Measurements from ENCODE around the gene TUBB4A.

Gene TUBB4A

DNA sequence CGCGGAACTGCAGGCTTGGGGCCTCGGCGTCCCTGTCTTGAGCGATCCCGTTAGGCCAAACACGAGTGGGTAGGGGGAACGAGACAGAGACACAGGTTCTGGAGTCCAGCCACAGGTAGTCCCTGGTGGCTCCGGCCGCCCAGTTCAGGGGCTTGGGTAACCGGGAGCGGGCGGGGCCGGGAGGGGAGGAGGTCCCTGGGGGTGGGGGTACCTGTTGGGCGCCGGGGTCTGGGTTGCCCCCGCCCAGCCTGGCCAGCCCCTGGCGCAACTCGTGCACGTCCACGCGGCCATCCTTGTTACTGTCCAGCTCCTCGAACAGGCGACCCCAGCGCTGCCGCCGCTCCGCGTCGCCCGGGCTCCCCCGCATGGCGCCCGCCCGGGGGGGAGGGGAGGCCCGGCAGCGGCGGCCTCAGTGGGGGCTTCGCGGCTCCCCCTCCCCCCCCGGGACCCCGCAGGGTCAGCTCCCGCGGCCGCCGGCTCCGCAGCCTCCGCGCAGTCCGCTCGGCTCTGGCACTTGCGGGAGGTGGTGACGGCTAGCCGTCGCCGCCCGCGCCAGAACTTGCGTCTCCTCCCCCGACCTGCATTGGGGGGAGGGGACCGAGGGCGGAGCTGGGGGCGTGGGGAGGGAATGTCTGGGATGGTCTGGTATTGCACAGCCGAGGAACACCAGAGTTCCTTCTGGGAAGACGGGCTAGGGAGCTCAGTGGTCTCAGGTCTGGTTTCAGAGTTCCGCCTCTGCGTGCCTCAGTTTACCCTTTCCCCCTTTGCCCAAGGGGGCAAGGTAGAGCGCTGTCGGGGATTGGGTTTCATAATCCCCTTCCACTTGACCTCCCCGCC is 42.6 kb downstream of the TUBB4A start, which contains the start of gene SLC25A23:
SLC25A23 (minus strand) TSS at position 531 of the 837 bp plus-strand sequence; CDS start at position 367, 164 bp downstream.
- DNase-seq (ENCODE audit: insufficient read length, low spot score) (peak; percentile 72), FAIRE-seq (no peak)
- peak; percentile 36; the same call in 1 of the 2 replicates for TF ChIP-seq POLR2A (IDR thresholded peaks at IDR 0.05; ENCODE audit: low read depth, low read length)

DNA sequence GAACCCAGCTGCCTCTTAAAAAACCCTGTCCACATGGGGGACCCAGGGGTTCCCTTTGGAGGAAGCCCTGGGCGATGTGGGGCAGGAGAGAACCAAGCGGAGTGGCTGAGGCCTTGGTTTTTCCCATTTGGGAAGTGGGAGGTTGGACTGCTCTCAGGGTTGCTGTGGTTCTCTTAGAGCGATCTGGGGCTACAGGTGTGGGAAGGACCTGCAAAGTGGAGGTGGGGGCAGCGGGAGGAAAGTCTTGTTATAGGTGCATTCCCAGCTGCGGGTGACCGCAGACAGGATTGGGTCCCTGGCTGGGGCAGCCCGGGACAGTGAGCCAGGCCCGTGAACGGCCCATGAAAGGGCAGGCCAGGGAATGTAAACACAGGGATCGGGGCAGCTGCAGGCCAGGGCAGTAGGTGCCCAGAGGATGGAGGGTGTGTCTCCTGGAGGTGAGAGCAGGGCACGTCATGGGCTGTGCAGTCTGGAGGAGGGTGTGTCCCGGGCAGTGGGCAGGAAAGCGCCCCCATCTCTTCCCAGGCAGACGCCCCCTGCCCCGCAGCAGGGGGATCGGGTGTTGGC is 43.3 kb downstream of the TUBB4A start:
- DNase-seq (ENCODE audit: insufficient read length, low spot score) (no peak), FAIRE-seq (no peak)
- TF ChIP-seq POLR2A (IDR thresholded peaks at IDR 0.05; ENCODE audit: low read depth, low read length): no peak

DNA sequence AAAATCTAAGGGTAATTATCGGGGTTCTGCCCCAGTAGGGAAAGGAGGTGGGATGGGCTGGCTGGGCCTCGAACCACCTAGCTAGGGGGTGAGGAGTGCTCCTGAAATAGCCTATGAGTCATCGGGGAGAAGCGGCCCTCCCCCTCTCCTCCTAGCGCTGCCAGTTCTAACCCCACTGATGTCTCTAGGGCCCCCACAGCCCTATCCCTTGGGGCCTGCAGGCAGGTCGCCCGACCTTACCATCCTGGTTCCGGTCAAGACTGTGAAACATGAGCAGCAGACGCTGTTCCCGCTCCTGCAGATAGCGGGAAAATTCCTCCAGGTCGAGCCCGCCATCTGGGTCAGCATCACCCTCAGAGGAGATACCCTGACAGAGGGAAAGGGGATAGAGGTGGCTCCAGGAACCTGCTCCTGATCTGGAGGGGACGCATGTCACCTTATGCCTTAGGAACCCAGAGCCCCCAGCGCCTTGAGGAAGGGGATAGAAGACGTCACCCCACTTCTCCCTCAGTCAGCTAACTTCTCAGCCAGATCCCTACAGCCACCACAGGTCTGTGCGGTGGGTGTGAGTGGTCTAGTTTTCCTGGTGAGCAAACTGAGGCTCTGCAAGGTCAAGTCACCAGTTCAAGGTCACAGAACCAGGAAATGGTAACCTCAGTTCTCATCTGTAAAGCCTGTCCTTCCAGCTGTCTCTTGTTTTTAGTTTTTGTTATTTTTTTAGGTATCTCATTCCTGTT is 44.0 kb downstream of the TUBB4A start:
- no peak for DNase-seq (ENCODE audit: insufficient read length, low spot score)
- FAIRE-seq: no peak
- no peak for TF ChIP-seq POLR2A (IDR thresholded peaks at IDR 0.05; ENCODE audit: low read depth, low read length)

DNA sequence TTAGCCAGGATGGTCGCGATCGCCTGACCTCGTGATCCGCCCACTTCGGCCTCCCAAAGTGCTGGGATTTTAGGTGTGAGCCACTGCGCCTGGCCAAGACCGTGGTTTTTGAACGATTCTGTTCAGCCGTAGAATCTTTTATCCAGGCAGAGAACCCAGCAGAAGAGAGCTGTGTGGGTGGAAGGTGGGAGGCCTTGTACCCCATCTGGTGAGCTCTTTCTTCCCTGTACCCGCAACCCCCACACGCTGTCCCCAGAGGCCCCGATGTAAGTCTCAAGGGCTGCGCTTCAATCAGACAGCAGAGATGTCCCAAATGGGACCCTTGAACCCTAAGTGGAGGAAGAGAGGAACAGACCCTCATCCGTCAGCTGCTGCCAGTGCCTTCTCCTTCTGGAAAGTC is 46.2 kb downstream of the TUBB4A start:
- no peak for DNase-seq (ENCODE audit: insufficient read length, low spot score)
- no peak for FAIRE-seq
- no peak for TF ChIP-seq POLR2A (IDR thresholded peaks at IDR 0.05; ENCODE audit: low read depth, low read length)

DNA sequence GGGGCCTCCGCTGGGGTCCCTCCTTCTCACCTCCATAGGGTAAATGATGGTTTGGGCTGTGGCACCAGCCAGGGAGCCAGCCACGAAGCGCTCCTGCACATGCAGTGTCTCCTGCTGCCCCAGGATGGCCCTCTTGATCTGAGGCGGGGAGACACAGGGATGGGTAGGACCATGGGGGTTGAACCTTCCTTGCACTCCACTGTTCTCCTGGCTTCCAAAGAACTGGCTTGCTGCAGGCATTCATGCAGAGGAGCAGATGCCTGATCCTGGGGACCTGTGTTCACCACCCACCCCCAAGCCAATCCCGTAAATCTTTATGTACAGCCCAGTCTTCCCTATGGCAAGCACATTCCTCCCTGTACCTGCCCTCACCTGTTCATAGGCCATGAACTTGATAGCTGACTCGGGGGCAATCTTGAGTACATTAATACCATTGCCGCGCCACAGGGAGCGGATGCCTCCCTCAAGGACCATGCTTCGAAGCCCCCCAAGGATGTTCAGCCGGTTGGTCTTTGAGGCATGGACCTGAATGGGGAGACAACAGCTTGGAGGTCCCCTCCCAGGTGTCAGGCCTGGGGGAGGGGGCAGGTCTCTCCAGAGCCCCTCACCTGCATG is 48.1 kb downstream of the TUBB4A start:
- no peak for TF ChIP-seq POLR2A (IDR thresholded peaks at IDR 0.05; ENCODE audit: low read depth, low read length)
- no peak for DNase-seq (ENCODE audit: insufficient read length, low spot score)
- FAIRE-seq: no peak

DNA sequence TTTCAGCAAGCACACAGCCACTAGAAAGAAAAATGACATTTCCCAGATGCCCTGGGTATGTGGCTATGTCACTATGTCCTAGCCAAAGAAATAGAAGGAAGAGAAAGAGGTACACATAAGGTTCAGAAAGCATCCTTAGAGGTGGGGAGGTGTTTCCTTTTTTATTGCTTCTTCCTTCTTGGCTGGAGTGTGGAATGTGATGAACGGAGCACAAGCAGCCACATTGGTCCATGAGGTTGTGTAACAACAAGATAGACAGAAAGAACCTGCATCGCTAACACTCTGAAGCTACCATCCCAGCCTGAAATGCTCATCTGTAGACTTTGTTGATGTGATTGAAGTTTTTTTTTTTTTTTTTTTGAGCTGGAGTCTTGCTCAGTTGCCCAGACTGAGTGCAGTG is 49.2 kb downstream of the TUBB4A start:
- no peak for DNase-seq (ENCODE audit: insufficient read length, low spot score)
- no peak for TF ChIP-seq POLR2A (IDR thresholded peaks at IDR 0.05; ENCODE audit: low read depth, low read length)
- no peak for FAIRE-seq

DNA sequence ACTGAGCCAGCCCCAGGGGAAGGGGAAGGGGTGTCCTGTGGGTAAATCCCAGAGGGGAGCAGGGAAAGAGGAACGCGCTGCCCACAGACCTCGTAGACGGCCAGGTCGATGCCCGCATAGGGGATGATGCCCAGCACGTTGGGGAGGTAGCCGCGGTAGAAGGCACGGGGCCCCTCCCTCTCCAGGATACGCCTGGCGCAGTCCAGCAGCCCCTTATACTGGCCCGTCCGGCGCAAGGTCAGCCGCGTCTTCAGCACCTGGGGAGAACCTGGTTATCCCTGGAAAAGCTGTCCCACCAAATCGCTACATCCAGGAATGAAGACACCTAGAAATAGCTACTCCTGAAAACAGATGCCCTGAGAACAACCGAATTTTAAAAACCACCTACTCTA is 49.9 kb downstream of the TUBB4A start:
- DNase-seq (ENCODE audit: insufficient read length, low spot score) (no peak), FAIRE-seq (no peak)
- no peak for TF ChIP-seq POLR2A (IDR thresholded peaks at IDR 0.05; ENCODE audit: low read depth, low read length)

DNA sequence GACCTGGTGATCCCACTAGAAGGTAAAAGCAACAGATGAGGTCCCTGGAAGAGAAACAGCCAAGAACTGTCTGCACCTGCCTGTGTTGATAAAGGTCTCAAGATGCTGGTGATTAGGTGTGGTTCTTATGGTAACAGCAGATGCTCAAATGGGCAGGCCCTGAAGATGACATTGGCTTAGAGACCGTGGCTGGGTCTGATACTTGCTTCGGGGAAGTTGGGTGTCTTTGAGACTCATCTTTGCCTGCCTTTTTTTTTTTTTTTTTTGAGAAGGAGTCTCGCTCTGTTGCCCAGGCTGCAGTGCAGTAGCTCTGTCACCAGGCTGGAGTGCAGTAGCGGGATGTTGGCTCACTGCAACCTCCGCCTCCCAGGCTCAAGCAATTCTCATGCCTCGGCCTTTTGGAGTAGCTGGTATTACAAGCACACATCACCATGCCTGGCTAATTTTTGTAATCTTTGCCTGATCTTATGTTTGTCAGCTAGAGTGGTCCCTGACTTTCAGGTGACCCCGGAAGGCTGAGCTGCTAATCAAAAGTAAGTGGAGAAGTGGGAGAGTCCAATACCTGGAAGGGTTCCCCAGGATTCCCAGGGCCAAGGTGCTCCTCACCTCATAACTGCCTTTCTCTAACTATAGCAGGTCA is 50.4 kb downstream of the TUBB4A start:
- FAIRE-seq: no peak
- no peak for TF ChIP-seq POLR2A (IDR thresholded peaks at IDR 0.05; ENCODE audit: low read depth, low read length)

DNA sequence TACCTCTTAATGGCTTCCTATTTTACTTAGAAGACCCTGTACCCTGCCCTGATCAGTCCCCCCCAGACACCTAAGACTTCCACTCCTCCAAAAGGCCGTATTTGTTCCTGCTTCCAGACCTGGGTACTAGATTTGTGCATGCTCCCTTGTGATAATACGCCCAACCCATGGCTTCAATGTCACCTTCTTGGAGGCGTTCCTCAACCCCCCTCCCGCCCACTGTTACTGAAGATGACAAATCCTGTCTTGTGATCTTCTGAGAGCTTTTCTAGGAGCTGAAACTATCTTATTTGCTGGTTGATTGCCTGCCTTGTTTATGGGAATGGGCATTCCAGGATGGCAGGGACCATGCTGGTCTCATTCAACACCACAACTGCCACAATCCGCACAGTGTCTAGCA is 51.9 kb downstream of the TUBB4A start:
- no peak for TF ChIP-seq POLR2A (IDR thresholded peaks at IDR 0.05; ENCODE audit: low read depth, low read length)
- no peak for DNase-seq (ENCODE audit: insufficient read length, low spot score)
- no peak for FAIRE-seq

More for the DNA sequence above, 50.4 kb downstream of the TUBB4A start:
- no peak for DNase-seq (ENCODE audit: insufficient read length, low spot score)

DNA sequence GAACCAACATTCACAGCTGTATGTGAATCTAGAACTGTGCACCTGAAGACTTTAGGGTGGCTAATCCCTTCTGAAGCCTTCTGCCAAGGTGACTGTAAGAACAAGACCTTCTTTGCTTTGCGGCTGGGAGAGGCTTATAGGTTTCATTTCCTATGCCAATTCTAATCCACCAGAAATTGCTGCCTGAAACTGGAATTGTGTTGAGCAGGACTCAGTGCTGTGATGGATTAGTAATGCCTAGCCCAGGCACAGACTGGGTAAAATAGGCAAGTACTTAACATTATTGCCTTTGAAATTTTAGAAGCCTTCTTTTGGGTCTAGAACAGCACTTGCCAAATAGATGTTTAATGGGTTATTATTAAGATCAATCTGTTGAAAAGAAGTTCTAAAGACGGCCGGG is 54.1 kb downstream of the TUBB4A start:
- no peak for FAIRE-seq
- TF ChIP-seq POLR2A (IDR thresholded peaks at IDR 0.05; ENCODE audit: low read depth, low read length): no peak
- DNase-seq (ENCODE audit: insufficient read length, low spot score): no peak

DNA sequence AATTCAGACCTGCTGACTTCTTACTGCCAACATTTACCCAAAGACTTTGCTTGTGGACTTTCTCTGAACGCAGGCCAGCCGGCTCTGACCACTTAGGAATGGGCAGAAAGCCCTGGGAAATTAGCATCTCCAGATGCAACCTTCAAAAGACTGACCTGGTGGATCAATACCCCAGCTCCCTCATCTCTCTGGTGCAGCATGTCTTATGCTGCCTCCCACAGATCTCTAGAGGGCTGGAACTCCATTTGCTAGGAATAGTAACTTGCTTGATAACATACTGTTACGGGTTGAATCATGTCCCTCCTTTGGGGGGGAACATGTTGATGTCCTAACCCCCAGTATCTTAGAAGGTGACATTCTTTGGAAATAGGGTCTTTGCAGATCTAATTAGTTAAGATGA is 55.7 kb downstream of the TUBB4A start:
- FAIRE-seq (no peak), DNase-seq (ENCODE audit: insufficient read length, low spot score) (no peak)
- no peak for TF ChIP-seq POLR2A (IDR thresholded peaks at IDR 0.05; ENCODE audit: low read depth, low read length)

Measured in H54 (cell line).